HG03025 (cell line): Measurements from ENCODE around the gene TOX4.
A peak's percentile ranks its signal among the peaks of the same experiment; 100 is the strongest.

ENCODE experiments used
- ATAC-seq: cut with Tn5 transposase; IDR thresholded peaks from one replicate; pipeline ENCODE4 v1.9.1; 2021; ENCODE audit warnings: mild to moderate bottlenecking, moderate library complexity; ENCODE audit not compliant: unreplicated experiment, low FRiP score

Gene TOX4

GRCh38 chr14:21498540-21499526, 21.8 kb downstream of the TOX4 start:
- ATAC-seq, result no peak

- ATAC-seq, result no peak
Observed at GRCh38 chr14:21501568-21501967, 24.6 kb downstream of the TOX4 start.

GRCh38 chr14:21503376-21503775, 26.4 kb downstream of the TOX4 start:
- ATAC-seq, result no peak

GRCh38 chr14:21505012-21505553, 28.1 kb downstream of the TOX4 start:
- ATAC-seq, result peak; percentile 58

- no peak for ATAC-seq
Observed at GRCh38 chr14:21506557-21506956, 29.6 kb downstream of the TOX4 start.

GRCh38 chr14:21509432-21510143, 32.6 kb downstream of the TOX4 start:
- ATAC-seq, result no peak

- peak; percentile 96 for ATAC-seq
Observed at GRCh38 chr14:21510735-21511657, 34.0 kb downstream of the TOX4 start, which contains the start of gene METTL3. Gene METTL3 (minus strand): TSS chr14:21511340. CDS start chr14:21511223, 117 bp downstream.

GRCh38 chr14:21514341-21514740, 37.3 kb downstream of the TOX4 start:
- no peak for ATAC-seq

- no peak for ATAC-seq
Observed at GRCh38 chr14:21518725-21519124, 41.7 kb downstream of the TOX4 start.

GRCh38 chr14:21520767-21521166, 43.8 kb downstream of the TOX4 start:
- no peak for ATAC-seq

GRCh38 chr14:21521501-21521900, 44.5 kb downstream of the TOX4 start:
- ATAC-seq, result no peak

- ATAC-seq, result no peak
Observed at GRCh38 chr14:21523203-21523602, 46.2 kb downstream of the TOX4 start.

GRCh38 chr14:21524575-21525490, 47.8 kb downstream of the TOX4 start:
- no peak for ATAC-seq

- no peak for ATAC-seq
Observed at GRCh38 chr14:21525571-21525961, 48.6 kb downstream of the TOX4 start.

GRCh38 chr14:21525962-21526671, 49.1 kb downstream of the TOX4 start, which contains the start of gene SALL2:
Gene SALL2 (minus strand): TSS chr14:21526346. CDS start chr14:21526127, 219 bp downstream.
- ATAC-seq, result no peak

- no peak for ATAC-seq
Observed at GRCh38 chr14:21526672-21527317, 49.8 kb downstream of the TOX4 start.

GRCh38 chr14:21527318-21527679, 50.3 kb downstream of the TOX4 start:
- no peak for ATAC-seq
